IMR-90 (cell line): Measurements from ENCODE around the gene ATRN.

Experiments
- FOS ChIP-seq: fragments of 150-350 bp; IDR thresholded peaks from 2 replicates; pipeline ENCODE4 v1.6.1; 2016; ENCODE audit warnings: low read depth, low read length
- MAZ ChIP-seq: IDR thresholded peaks from 2 replicates; pipeline ENCODE4 v1.6.1; 2012; ENCODE audit warnings: low read depth, mild to moderate bottlenecking, low read length, improper control_type of control experiment, moderate library complexity, borderline replicate concordance
- POLR2A ChIP-seq: IDR thresholded peaks from 2 replicates; pipeline ENCODE4 v1.6.1; 2012; ENCODE audit warnings: mild to moderate bottlenecking, low read depth, low read length
- RFX5 ChIP-seq: IDR thresholded peaks from 2 replicates; pipeline ENCODE4 v1.8.0; 2012; ENCODE audit warnings: low read depth, mild to moderate bottlenecking, low read length, moderate library complexity
- TF ChIP-seq, protein P1 (sequence below): conservative IDR thresholded peaks from 2 replicates; pipeline ENCODE4 v1.5.1; 2012; ENCODE audit warnings: mild to moderate bottlenecking, low read depth, low read length, improper control_type of control experiment

GRCh38 chr20:3560162-3560561 is 89.3 kb downstream of the ATRN start:
- TF ChIP-seq MAZ (no peak), POLR2A (no peak), RFX5 (no peak), FOS (no peak)
- TF ChIP-seq, protein P1, sequence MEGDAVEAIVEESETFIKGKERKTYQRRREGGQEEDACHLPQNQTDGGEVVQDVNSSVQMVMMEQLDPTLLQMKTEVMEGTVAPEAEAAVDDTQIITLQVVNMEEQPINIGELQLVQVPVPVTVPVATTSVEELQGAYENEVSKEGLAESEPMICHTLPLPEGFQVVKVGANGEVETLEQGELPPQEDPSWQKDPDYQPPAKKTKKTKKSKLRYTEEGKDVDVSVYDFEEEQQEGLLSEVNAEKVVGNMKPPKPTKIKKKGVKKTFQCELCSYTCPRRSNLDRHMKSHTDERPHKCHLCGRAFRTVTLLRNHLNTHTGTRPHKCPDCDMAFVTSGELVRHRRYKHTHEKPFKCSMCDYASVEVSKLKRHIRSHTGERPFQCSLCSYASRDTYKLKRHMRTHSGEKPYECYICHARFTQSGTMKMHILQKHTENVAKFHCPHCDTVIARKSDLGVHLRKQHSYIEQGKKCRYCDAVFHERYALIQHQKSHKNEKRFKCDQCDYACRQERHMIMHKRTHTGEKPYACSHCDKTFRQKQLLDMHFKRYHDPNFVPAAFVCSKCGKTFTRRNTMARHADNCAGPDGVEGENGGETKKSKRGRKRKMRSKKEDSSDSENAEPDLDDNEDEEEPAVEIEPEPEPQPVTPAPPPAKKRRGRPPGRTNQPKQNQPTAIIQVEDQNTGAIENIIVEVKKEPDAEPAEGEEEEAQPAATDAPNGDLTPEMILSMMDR = no peak
